Endometrium (tissue), 2 donors: Measurements from ENCODE around the gene TNNI2.
"Not testable (repeated sequence)": the region's sequence is repeated elsewhere in the genome, so short reads cannot be mapped to it uniquely, and the experiment has no call there.

Experiments used
- FAIRE-seq: peaks from 2 replicates; lab custom pipeline; 2012; peaks lifted over from hg19 to GRCh38; lab: Jason Lieb, UNC
- donor health status: control.
- donor health status: control.

The TNNI2 gene

DNA sequence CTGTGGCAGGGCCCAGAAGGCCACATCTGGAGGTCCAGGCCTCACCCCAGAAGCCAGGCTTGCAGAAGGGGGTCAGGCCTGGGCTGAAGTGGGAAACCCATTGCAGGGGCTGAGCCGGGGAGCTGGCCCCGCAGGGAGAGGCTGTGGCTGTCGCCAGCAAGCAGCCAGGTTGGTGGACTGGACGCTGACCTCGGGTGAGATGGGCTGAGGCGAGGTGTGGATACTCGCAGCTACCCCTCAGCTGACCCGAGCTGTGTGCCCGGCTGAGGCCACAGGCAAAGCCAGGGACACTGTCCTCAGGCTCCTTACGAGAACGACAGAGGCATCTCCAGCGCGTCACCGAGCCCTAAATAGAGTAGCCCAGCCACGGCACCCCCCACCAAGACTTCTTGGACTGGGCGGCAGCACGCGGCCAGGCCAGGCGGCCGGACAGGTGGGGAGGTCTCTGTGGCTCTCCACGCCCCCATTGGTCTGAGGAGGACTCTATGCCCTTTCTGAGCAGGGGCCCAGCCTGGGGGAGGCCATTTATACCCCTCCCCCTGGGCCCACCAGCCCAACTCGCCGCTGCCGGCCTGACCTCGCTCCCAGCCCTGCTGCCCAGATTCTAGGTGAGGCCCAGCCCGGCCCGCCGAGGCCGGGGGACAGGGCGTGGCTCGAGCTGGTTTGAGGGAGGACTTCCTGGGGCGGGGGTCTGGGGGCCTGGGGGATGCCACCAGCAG lies at the start of gene TNNI2:
TNNI2 (plus strand) TSS at position 556 of the 719 bp plus-strand sequence. CDS start 716 bp downstream, outside the sequence.
- no peak for FAIRE-seq

DNA sequence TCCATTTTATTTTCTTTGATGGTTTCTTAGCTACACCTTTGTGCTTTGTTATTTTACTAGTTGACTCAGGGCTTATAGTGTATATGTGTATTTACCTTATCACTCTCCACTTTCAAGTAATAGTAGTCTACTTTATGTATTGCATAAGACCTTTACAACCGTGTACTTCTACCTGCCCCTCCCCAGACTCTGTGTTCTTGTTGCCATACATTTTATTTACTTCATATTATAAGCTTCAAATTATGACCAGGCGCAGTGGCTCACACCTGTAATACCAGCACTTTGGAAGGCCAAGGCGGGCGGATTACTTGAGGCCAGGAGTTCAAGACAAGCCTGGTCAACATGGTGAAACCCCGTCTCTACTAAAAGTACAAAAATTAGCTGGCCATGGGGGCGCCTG lies 46.9 kb upstream of the TNNI2 start:
- no peak for FAIRE-seq

DNA sequence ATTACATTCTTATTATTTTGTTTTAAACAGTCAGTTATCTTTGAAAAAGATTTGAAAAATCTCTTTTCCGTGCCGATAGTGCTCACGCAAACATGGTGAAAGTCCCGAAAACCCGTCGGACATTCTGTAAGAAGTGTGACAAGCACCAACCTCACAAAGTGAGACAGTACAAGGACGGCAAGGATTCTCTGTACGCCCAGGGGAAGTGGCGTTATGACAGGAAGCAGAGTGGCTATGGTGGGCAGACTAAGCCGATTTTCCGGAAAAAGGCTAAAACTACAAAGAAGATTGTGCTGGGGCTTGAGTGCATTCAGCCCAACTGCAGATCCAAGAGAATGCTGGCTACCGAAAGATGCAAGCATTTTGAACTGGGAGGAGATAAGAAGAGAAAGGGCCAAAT lies 46.3 kb upstream of the TNNI2 start:
- no peak for FAIRE-seq

DNA sequence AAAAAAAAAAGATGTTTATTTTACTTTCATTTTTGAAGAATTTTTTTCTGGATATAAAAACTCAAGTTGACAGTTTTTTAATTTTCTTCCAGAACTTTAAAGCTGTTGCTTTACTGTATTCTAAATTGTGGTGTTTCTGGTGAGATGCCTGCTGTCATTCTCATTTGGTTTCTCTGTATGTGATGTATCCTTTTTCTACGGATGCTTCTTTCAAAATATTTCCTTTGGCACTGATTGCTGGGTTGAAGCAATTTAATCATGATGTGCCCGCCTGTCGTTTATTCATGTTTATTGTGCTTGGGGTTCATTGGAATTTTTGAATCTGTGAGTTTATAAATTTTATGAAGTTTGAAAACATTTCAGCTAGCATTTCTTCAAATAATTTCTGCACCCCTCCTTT lies 45.7 kb upstream of the TNNI2 start:
- FAIRE-seq: no peak

DNA sequence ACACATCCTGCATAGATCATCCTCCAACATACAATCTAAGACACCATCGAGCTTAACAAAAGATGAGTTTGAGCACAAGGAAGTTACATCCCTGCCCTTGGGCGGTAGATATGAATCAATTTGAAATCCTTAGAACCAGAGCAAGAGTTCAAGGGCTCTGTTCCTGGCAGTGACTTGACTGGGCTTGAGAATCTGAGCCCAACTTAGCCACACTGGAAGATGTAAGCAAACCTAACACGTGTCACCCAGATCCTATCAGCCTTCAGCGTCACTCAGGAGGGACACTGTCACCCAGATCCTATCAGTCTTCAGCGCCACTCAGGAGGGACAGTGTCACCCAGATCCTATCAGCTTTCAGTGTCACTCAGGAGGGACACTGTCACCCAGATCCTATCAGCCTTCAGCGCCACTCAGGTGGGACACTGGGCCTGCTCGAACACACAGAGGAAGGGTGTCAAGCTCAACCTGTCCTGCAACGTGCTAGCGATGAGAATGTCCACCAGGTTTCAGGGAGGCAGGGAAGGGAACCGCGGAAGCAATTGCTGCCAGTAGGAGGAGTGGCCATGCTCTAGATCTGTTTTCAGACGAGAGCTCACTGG lies 42.3 kb upstream of the TNNI2 start:
- FAIRE-seq: no peak

- FAIRE-seq: no peak
Observed at GRCh38 chr11:1797391-1798125, 41.2 kb upstream of the TNNI2 start.

DNA sequence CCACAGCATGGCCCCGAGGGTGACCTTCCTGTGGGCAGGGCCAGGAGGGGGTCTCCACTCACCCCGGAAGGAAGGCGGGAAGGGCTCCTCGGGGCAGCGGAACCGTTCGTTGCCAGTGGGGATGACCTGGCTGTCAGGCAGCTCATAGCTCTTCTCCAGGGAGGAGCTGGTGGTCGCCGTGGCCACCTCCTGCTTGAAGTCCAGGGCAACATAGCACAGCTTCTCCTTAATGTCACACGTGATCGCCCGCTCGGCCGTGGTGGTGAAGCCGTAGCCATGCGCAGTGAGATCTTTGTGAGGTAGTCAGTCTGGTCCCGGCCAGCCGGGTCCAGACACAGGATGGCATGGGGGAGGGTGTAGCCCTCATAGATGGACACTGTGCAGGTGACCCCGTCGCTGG lies 35.5 kb upstream of the TNNI2 start:
- no peak for FAIRE-seq

- not testable (repeated sequence) for FAIRE-seq
Observed at GRCh38 chr11:1803835-1804519, 34.8 kb upstream of the TNNI2 start.

DNA sequence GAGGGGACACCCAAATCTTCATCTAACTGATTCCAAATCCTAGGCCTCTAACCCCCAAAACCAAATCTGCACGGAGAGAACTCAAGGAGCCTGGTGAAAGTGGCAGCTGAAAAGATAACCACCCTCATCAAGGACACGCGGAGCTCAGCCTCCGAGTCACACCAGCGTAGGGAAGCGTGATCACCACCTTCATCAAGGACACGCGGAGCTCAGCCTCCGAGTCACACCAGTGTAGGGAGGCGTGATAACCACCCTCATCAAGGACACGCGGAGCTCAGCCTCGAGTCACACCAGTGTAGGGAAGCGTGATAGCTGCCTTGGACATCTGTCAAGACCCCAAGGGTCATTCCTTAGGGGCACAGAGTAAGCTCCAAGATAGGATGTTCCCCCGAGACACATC lies 33.3 kb upstream of the TNNI2 start:
- FAIRE-seq: no peak

GRCh38 chr11:1807264-1807995 lies 31.4 kb upstream of the TNNI2 start:
- FAIRE-seq: no peak

- FAIRE-seq: no peak
Observed at GRCh38 chr11:1810761-1811160, 28.0 kb upstream of the TNNI2 start.

DNA sequence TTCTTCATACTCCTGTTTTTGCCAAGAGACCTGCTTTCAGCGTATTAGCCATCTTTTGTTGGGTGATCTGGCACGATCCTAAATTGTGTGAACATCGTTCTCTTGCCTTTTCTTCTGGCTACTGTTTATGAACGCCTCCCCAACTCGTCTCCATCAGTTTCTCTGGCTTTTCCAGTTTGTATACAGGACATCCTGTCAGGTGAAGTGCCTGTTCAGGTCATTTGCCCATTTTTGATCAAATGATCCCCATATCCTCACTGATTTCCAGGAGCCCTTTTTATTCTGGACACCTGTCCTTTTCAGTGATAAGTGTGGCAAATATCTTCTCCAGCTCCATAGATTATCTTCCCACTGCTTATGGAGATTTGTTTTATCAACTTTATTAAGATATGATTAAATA lies 26.5 kb upstream of the TNNI2 start:
- no peak for FAIRE-seq

GRCh38 chr11:1812801-1813200 lies 26.0 kb upstream of the TNNI2 start:
- no peak for FAIRE-seq

DNA sequence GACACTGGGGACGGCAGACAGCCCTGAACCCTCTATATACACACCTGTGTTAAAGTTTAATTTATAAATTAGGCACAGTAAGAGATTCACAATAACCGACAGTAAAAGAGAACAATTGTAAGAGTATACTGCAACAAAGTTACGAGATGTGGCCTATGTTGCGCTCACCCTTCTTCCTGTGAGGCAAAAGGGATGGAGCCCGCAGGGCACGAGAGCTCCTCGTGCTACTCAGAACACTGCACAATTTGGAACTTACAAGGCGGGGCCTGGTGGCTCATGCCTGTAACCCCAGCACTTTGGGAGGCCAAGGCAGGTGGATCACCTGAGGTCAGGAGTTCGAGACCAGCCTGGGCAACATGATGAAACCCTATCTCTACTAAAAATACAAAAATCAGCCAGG lies 25.4 kb upstream of the TNNI2 start:
- FAIRE-seq: not testable (repeated sequence)

GRCh38 chr11:1814691-1815090 lies 24.1 kb upstream of the TNNI2 start:
- FAIRE-seq: no peak

DNA sequence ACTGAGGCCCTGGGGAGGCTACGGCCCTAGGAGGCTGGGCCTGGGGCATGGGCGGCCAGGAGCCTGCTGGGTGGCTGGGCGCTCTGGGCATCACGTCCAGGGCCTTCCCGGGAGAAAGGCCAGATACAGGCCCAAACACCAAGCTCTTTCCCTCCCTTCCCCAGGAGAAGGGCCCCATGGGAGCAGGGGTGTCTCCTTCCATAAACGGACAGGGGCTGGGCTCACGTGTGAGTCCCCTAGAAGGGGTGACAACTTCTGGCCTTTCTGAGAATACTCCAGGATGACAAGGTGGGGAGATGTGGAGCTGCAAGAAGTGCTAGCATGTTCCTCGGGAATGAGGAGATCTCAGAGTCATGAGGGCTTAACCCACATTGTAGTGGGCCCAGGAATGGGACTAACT lies 23.5 kb upstream of the TNNI2 start:
- no peak for FAIRE-seq

- no peak for FAIRE-seq
Observed at GRCh38 chr11:1815751-1816150, 23.0 kb upstream of the TNNI2 start.

GRCh38 chr11:1817000-1817399 lies 21.8 kb upstream of the TNNI2 start:
- FAIRE-seq: no peak

DNA sequence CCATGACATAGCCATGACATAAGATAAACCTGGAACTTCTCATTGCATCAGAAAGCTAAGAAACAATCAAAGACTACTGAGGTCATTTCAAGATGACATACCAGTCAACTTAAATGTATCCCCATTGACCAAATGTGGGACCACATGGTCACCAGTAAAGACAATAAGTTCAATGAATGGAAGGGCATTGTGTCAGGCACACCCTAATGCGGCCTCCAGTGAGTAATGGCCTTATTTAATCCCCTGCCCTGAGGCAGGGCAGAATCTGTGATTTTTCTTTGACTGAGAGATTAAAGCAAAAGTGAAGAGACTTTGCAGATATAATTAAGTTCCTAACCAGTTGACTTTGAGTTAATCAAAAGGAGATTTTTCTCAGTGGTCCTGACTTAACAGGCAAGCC lies 21.3 kb upstream of the TNNI2 start:
- no peak for FAIRE-seq

DNA sequence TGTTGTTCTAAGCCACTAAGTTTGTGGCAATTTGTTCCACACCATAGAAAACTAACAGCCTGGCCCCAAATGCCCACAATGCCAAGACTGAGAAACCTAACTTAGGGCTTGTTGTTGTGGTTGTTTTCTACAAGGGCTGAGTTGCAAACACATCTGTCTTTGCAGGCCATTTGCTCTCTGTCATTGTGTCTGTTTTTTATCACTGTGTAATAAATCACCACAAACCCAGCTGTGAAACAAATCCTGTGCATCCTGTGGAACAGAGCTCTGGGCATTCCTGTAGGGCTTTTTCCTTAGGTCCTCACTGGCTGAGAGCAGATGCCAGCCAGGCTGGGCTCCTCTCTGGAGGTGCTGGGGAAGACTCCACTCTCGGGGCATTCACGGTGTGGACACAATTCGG lies 19.7 kb upstream of the TNNI2 start:
- no peak for FAIRE-seq

- no peak for FAIRE-seq
Observed at GRCh38 chr11:1820463-1821325, 18.1 kb upstream of the TNNI2 start.
